Sigmoid colon (tissue), 7 donors: ENCODE data around the gene LRP2BP. TPM values are rescaled to one million over a fixed set of nuclear protein-coding genes. Genes with fewer than 3 reads are reported as not detected.

Source experiments
- DNase-seq: peaks from one replicate; pipeline ENCODE4 v3.0.0-alpha.2; 2019
- H3K27ac ChIP-seq, 4 donors: fragments of 200-600 bp; sonication (generic); one replicate each; pipeline ENCODE4 v1.5.1; 2016 to 2019; ENCODE audit warnings: mild to moderate bottlenecking in 1 of 4
- H3K27me3 ChIP-seq, 3 donors: fragments of 200-600 bp; sonication (generic); one replicate each; pipeline ENCODE4 v1.5.1; 2019; ENCODE audit warnings: mild to moderate bottlenecking in 1 of 3
- H3K36me3 ChIP-seq, 4 donors: fragments of 200-600 bp; sonication (generic); one replicate each; pipeline ENCODE4 v1.5.1; 2016 to 2019
- H3K4me1 ChIP-seq, 4 donors: fragments of 200-600 bp; sonication (generic); one replicate each; pipeline ENCODE4 v1.5.1; 2017 to 2019
- H3K4me3 ChIP-seq, 4 donors: fragments of 200-600 bp; sonication (generic); one replicate each; pipeline ENCODE4 v1.5.1; 2017 to 2019; ENCODE audit warnings: mild to moderate bottlenecking in 2 of 4, moderate library complexity in 1 of 4
- H3K9me3 ChIP-seq, 4 donors: fragments of 200-600 bp in 3 of 4; sonication (generic) in 3 of 4; one replicate each; pipeline versions ENCODE4 v1.5.1 to v1.6.1; 2013 to 2019
- EP300 ChIP-seq, 4 donors: sonication (generic); formaldehyde crosslinking; IDR thresholded peaks; one replicate each; pipeline ENCODE4 v1.6.1; 2017; ENCODE audit warnings: antibody characterized with exemption in 4 of 4
- POLR2A ChIP-seq, 2 donors: fragments of 450-650 bp; IDR thresholded peaks; one replicate each; pipeline ENCODE4 v1.6.1; 2016; ENCODE audit warnings: antibody characterized with exemption in 2 of 2, mild to moderate bottlenecking in 2 of 2, moderate library complexity in 2 of 2
- POLR2AphosphoS5 ChIP-seq, 4 donors: sonication (generic); formaldehyde crosslinking; IDR thresholded peaks; one replicate each; pipeline ENCODE4 v1.6.1; 2017; ENCODE audit warnings: antibody characterized with exemption in 4 of 4
- WGBS, 2 donors: extraction: QIAGEN DNeasy Blood & Tissue Kit; methylation state at CpG; one replicate each; pipeline ENCODE4 v1.1.7; 2013; 5-methylcytosine and 5-hydroxymethylcytosine counted together
- intact Hi-C: fragments of 100-400 bp; cut with DNase I; formaldehyde crosslinking; loops from one replicate; pipeline ENCODE4 v1.15.1; 2023
- polyA plus RNA-seq, 3 donors: library from polyadenylated mRNA; stranded (reverse); fragments of 200-250 nt; gene quantifications; one replicate each; pipeline ENCODE4 v1.2.3, GENCODE V29; 2013
- total RNA-seq, 4 donors: library from RNA; depleted of rRNA; stranded (reverse); fragments of >200 nt; gene quantifications; one replicate each; pipeline ENCODE4 v1.1.0, GENCODE V29; 2016
- TF ChIP-seq, protein P1 (sequence below), 4 experiments: fragments of 450-650 bp in 3 of 4; fragments of 200-600 bp in 1 of 4; IDR thresholded peaks; one replicate each; pipeline ENCODE4 v1.5.1; 2016 to 2019; ENCODE audit warnings: antibody characterized with exemption in 4 of 4, mild to moderate bottlenecking in 3 of 4, moderate library complexity in 2 of 4
- donor health status: healthy with polysubstance abuse.
- donor health status: Bipolar disorder and iron deficiency.
- donor health status: healthy.

LRP2BP gene
- total and polyA plus RNA-seq, 7 donors = 0.16 to 2.6 (median 1.8) TPM

DNA sequence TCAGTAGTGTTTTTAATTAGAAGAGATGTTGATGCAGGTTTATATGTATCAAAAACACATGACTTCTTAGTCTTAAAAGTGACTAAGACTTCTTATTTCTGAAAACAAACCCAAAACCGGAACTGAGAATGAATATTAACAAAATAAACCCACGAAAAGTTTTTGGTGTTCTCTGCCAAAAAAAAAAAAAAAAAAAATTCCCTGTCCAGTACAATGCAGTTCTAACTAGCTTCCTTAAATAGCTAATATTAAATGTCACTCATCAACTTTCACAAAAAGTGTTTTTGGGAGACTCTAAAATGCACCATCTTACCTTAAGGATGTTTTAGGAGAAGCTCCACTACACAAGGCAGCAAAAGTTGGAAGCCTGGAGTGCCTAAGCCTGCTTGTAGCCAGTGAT is 2.9 kb upstream of the LRP2BP start:
- no peak for TF ChIP-seq POLR2AphosphoS5 (IDR thresholded peaks at IDR 0.05)
- TF ChIP-seq EP300 (IDR thresholded peaks at IDR 0.05) = no peak
- TF ChIP-seq, protein P1, sequence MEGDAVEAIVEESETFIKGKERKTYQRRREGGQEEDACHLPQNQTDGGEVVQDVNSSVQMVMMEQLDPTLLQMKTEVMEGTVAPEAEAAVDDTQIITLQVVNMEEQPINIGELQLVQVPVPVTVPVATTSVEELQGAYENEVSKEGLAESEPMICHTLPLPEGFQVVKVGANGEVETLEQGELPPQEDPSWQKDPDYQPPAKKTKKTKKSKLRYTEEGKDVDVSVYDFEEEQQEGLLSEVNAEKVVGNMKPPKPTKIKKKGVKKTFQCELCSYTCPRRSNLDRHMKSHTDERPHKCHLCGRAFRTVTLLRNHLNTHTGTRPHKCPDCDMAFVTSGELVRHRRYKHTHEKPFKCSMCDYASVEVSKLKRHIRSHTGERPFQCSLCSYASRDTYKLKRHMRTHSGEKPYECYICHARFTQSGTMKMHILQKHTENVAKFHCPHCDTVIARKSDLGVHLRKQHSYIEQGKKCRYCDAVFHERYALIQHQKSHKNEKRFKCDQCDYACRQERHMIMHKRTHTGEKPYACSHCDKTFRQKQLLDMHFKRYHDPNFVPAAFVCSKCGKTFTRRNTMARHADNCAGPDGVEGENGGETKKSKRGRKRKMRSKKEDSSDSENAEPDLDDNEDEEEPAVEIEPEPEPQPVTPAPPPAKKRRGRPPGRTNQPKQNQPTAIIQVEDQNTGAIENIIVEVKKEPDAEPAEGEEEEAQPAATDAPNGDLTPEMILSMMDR (IDR thresholded peaks at IDR 0.05) = no peak
- no peak for TF ChIP-seq POLR2A (IDR thresholded peaks at IDR 0.05)
- intact Hi-C loops = loop anchor here (5.0 to 10.0 kb wide), 2 partner anchors 194 to 254 kb away; partner anchors contain the start of gene SLC25A4
- H3K27me3 ChIP-seq = no peaks in the 10 kb centered on the region
- 59 to 71% methylated on average over 2 of the region's 2 CpGs for WGBS, 2 donors
- peaks cover 0 to 45% (median 10%) of the 10 kb centered on the region in 4 donors for H3K36me3 ChIP-seq
- DNase-seq = no peak
- H3K9me3 ChIP-seq = no peaks in the 10 kb centered on the region
- H3K4me3 ChIP-seq = no peak overlapping the region
- peaks cover 0 to 38% (median 11%) of the 10 kb centered on the region in 4 donors for H3K4me1 ChIP-seq
- H3K27ac ChIP-seq = peak overlapping the region; percentile 21 to 100 (median 70)

DNA sequence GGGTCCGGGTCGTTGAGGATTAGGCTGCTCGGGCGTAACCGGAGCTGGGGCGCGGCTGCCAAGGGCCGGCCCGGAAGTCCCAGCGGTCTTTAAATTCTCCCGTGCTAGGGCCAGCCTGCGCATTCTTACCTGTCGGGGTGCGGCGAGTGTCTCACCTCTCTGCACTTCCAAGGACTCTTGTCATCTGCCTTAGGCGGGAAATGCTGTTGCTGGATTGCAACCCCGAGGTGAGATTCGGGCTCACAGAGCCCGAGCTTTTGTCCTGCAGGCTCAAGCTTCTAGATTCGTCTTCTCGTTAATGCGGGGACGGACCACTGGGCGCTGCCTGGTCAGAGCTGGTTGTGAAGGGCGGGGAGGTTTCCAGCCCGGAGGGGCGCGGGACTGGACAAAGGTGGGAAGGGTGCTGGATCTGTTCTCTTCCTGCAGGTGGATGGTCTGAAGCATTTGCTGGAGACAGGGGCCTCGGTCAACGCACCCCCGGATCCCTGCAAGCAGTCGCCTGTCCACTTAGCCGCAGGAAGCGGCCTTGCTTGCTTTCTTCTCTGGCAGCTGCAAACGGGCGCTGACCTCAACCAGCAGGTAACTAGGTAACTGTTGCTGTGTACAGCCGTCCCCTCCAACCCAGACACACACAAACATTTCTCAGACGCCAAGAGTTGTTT is 1.1 kb upstream of the LRP2BP start, which contains the start of gene ANKRD37:
Gene ANKRD37, plus strand, starts transcription at position 118 of the 662 bp plus-strand sequence. Its CDS starts 83 bp downstream, at position 201.
- DNase-seq = no peak
- TF ChIP-seq EP300 (IDR thresholded peaks at IDR 0.05) = no peak
- TF ChIP-seq, protein P1 (IDR thresholded peaks at IDR 0.05) = no peak
- peak in 1 of 2 donors; percentile 42 for TF ChIP-seq POLR2A (IDR thresholded peaks at IDR 0.05)
- TF ChIP-seq POLR2AphosphoS5 (IDR thresholded peaks at IDR 0.05) = no peak
- H3K9me3 ChIP-seq = no peaks in the 10 kb centered on the region
- intact Hi-C loops = loop anchor here (1.0 to 10.0 kb wide), 4 partner anchors 28 to 252 kb away; partner anchors contain the start of genes CFAP97, SLC25A4 and UFSP2
- H3K27me3 ChIP-seq = no peaks in the 10 kb centered on the region
- H3K4me1 ChIP-seq = peaks cover 0 to 38% (median 11%) of the 10 kb centered on the region in 4 donors
- H3K27ac ChIP-seq = peak within 1 kb of the TSS; percentile 94 to 100 (median 98)
- H3K4me3 ChIP-seq = peak within 1 kb of the TSS; percentile 55 to 80 (median 72)
- peaks cover 0 to 28% (median 4%) of the 10 kb centered on the region in 4 donors for H3K36me3 ChIP-seq
- 3 to 14% methylated on average over 38 of the region's 38 CpGs for WGBS, 2 donors

DNA sequence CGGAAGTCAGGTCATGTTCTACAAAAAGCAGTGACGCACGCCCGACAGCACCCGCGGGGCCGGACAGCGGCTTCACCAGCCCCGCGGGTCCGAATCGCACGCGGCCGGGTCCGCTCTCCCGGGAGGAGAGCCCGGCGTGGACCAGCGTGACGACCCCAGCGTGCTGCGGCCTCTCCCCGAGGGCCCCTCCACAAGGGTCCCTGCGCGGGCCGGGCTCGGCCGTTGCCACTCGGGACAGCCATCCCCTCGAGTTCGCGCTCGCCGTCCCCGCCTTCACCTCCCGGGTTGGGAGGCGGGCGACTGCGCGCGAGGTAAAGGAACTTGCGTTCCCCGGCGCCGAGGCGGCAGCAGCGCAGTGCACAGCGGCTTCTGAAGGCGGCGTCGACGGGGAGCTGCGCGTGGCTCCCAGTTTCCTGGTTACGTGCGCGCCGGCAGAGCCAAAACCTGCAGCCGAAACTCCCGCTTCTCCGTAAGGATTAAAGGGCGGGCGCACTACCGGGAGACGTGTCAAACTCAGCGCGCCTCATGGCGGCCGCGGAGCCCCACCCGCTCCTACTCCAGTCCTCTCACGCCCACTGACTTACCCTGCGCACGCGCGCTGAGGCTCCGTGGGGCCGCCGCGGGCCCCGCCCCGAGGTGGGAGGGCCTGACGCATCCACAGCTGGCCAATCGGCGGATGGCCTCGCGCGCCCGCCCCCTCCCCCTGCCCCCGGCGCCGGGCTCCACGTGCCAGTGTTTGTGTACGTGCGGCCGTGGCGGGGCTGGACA is 416 bp upstream of the LRP2BP start:
- peak overlapping the region; percentile 55 to 80 (median 72) for H3K4me3 ChIP-seq
- intact Hi-C loops = loop anchor here (1.0 to 10.0 kb wide), 5 partner anchors 29 to 251 kb away; partner anchors contain the start of genes CFAP97, SLC25A4 and UFSP2
- whole genome bisulfite sequencing, 2 donors = 0% methylated on average over 98 of the region's 98 CpGs
- TF ChIP-seq, protein P1 (IDR thresholded peaks at IDR 0.05) = no peak
- TF ChIP-seq POLR2A (IDR thresholded peaks at IDR 0.05) (peak; percentile 59 to 65), POLR2AphosphoS5 (IDR thresholded peaks at IDR 0.05) (peak; percentile 88 to 94 (median 91)), EP300 (IDR thresholded peaks at IDR 0.05) (peak in 3 of 4 donors; percentile 70 to 94 (median 85))
- peak; percentile 99 for DNase-seq
- H3K27me3 ChIP-seq = no peaks in the 10 kb centered on the region
- peaks cover 0 to 21% (median 4%) of the 10 kb centered on the region in 4 donors for H3K36me3 ChIP-seq
- peak overlapping the region; percentile 94 to 100 (median 98) for H3K27ac ChIP-seq
- no peaks in the 10 kb centered on the region for H3K9me3 ChIP-seq
- H3K4me1 ChIP-seq = peaks cover 0 to 38% (median 11%) of the 10 kb centered on the region in 4 donors

DNA sequence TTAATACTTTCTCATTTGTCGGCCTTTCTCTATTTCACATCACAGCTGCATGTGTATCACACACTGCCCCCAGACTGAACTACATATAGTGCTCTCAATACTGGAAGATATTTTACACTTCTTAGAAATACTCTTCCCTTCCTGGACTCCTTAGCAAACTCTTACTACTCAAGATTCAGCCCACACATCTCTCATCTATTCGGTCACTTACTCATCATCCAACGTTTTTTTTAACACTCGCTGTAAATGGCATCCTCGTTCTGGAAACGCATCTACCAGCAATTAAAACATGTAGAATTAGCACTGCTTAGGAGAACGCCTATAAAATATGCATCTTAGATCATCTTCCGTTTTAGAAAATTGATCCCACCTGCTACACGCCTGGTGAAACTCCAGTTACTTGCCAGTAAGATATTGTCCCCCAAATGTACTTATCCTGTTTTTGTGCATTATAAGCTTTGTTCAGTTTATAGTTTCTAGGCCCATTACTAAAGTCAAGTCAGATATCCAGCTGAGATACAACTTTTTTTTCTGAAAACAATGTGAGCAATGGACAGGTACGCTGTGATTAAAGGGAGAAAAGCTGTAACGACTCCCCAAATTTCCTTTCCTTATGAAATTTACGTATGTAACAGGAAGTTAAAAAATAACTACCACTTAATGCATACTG is 1.0 kb downstream of the LRP2BP start:
- TF ChIP-seq POLR2AphosphoS5 (IDR thresholded peaks at IDR 0.05) = no peak
- TF ChIP-seq POLR2A (IDR thresholded peaks at IDR 0.05) = no peak
- TF ChIP-seq EP300 (IDR thresholded peaks at IDR 0.05) = no peak
- TF ChIP-seq, protein P1 (IDR thresholded peaks at IDR 0.05) = no peak
- Histone ChIP-seq H3K36me3 (peaks cover 0 to 6% (median 0%) of the 10 kb centered on the region in 4 donors), H3K27ac (peak overlapping the region; percentile 94 to 100 (median 98)), H3K9me3 (no peaks in the 10 kb centered on the region), H3K27me3 (no peaks in the 10 kb centered on the region), H3K4me1 (peaks cover 0 to 38% (median 11%) of the 10 kb centered on the region in 4 donors), H3K4me3 (peak overlapping the region; percentile 55 to 80 (median 72))
- intact Hi-C loops = loop anchor here (2.0 to 10.0 kb wide), 3 partner anchors 48 to 250 kb away; partner anchors contain the start of gene SLC25A4
- DNase-seq = no peak
- 60 to 68% methylated on average over 12 of the region's 12 CpGs for WGBS, 2 donors
